Ascending aorta (tissue), 2 donors: ENCODE results near the gene DLX2. TPM values are rescaled to one million over a fixed set of nuclear protein-coding genes. Genes with fewer than 3 reads are reported as not detected.

Experiments used
- DNase-seq, 2 donors: peaks; one replicate each; pipeline ENCODE4 v3.0.0-alpha.2; 2019; ENCODE audit warnings: low spot score in 2 of 2
- H3K27ac ChIP-seq, 2 donors: fragments of 200-600 bp; sonication (generic); one replicate each; pipeline ENCODE4 v1.5.1; 2016 to 2017; ENCODE audit warnings: mild to moderate bottlenecking in 1 of 2
- H3K27me3 ChIP-seq: fragments of 200-600 bp; sonication (generic); one replicate; pipeline ENCODE4 v1.5.1; 2017
- H3K36me3 ChIP-seq, 2 donors: fragments of 200-600 bp; sonication (generic); one replicate each; pipeline ENCODE4 v1.5.1; 2016
- H3K4me1 ChIP-seq, 2 donors: fragments of 200-600 bp; sonication (generic); one replicate each; pipeline ENCODE4 v1.5.1; 2016 to 2017; ENCODE audit warnings: mild to moderate bottlenecking in 1 of 2
- H3K4me3 ChIP-seq, 2 donors: fragments of 200-600 bp; sonication (generic); one replicate each; pipeline ENCODE4 v1.5.1; 2016 to 2017; ENCODE audit warnings: mild to moderate bottlenecking in 1 of 2
- H3K9me3 ChIP-seq, 2 donors: fragments of 200-600 bp; sonication (generic); one replicate each; pipeline ENCODE4 v1.5.1; 2016
- intact Hi-C: fragments of 100-400 bp; cut with DNase I; formaldehyde crosslinking; loops from one replicate; pipeline ENCODE4 v1.15.1; 2023
- total RNA-seq: library from RNA; depleted of rRNA; stranded (reverse); fragments of >200 nt; gene quantifications from one replicate; pipeline ENCODE4 v1.1.0, GENCODE V29; 2016
- TF ChIP-seq, protein P1 (sequence below), 3 experiments: fragments of 200-600 bp in 2 of 3; fragments of 450-650 bp in 1 of 3; sonication (generic) in 2 of 3; IDR thresholded peaks; one replicate each; pipeline ENCODE4 v1.5.1; 2016 to 2019; ENCODE audit warnings: antibody characterized with exemption in 3 of 3, mild to moderate bottlenecking in 1 of 3, moderate library complexity in 1 of 3

Gene DLX2
- total RNA-seq, 1 donor from 2014 or later, result not detected

DNA sequence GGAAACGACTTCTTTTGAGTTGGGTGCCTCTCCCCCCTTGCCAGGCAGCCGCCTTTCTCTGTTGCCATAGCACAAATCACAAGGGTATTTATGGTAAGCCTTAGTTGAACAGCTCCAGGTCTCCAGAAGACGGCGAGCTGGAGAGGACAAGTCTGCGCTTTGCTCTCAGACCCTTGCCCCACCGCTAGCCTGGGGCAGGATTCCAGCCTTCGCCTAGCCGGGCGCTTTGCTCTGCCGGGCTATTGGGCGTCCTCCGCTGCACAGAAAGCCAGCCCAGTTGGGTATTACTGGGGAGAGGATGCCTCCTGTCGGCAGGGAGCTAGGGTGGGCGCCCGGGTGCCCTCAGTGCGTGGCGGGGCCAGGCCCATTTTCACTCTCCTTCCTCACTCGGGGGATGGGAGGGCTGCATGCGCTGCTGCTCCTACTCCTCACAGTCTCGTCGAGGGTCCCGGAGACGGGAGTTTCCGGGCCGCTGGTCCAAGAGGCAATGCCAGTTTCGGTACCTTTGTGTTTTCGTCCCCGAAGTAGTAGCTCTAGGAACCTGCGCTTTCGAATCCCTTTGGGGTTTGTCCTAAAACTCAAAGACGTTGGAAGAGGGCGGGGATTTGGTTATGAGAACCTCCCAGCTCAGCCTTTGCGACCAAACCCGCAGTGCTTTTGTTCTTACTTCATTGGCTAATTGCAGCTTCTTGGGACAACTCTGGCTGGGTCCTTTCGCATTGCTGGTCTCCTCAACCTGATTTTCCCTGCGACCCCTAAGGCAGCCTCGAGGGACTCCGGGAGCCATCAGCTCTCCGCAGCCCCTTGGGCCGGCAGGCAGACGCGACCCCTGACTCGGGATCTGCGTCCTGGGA lies 3.6 kb upstream of the DLX2 start:
- peak overlapping the region; percentile 39 for H3K4me3 ChIP-seq
- TF ChIP-seq, protein P1, sequence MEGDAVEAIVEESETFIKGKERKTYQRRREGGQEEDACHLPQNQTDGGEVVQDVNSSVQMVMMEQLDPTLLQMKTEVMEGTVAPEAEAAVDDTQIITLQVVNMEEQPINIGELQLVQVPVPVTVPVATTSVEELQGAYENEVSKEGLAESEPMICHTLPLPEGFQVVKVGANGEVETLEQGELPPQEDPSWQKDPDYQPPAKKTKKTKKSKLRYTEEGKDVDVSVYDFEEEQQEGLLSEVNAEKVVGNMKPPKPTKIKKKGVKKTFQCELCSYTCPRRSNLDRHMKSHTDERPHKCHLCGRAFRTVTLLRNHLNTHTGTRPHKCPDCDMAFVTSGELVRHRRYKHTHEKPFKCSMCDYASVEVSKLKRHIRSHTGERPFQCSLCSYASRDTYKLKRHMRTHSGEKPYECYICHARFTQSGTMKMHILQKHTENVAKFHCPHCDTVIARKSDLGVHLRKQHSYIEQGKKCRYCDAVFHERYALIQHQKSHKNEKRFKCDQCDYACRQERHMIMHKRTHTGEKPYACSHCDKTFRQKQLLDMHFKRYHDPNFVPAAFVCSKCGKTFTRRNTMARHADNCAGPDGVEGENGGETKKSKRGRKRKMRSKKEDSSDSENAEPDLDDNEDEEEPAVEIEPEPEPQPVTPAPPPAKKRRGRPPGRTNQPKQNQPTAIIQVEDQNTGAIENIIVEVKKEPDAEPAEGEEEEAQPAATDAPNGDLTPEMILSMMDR (IDR thresholded peaks at IDR 0.05), result peak in 2 of 3 experiments; percentile 3 to 31
- peaks cover 0 to 20% of the 10 kb centered on the region in 2 donors for H3K4me1 ChIP-seq
- intact Hi-C loops, result loop anchor here (5.0 kb wide), 1 partner anchor 294 kb away; no protein-coding TSS in a partner anchor
- DNase-seq, result no peak
- no peaks in the 10 kb centered on the region for H3K36me3 ChIP-seq
- H3K27ac ChIP-seq, result no peak overlapping the region
- no peaks in the 10 kb centered on the region for H3K9me3 ChIP-seq
- H3K27me3 ChIP-seq, result peaks cover 36% of the 10 kb centered on the region

DNA sequence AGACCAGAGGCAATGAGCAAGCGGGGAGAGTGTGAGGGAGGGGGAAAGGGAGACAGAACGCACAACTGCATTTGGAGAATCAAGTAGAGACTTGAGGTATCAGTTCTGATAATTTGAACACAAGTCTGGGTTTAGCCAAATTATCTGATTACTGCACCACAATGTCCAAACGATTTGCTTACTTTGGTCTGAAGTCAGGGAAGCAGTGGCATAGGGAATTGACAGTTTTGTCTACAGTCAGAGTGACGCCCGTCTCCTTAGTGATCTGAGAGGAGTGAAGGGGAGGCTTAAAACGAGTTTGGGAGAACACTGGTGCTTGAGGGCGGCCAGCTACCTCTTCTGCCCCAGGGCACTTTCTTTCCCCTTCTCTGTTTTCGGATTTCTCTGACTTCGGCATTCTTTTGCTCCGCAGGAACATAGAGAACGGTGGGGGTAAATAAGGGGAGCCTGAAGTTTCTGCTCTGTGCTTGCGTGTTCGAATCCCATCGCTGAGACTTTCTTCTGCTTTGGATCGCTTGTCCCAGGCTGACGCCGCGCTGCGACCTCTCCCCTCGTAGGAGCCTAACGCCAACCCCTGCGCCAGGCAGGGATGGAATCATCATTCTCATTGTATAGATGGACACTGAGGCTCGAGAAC lies 2.9 kb upstream of the DLX2 start:
- H3K4me3 ChIP-seq, result peak overlapping the region; percentile 39
- H3K27ac ChIP-seq, result no peak overlapping the region
- H3K36me3 ChIP-seq, result no peaks in the 10 kb centered on the region
- H3K9me3 ChIP-seq, result no peaks in the 10 kb centered on the region
- intact Hi-C loops, result loop anchor here (5.0 kb wide), 1 partner anchor 293 kb away; no protein-coding TSS in a partner anchor
- peaks cover 43% of the 10 kb centered on the region for H3K27me3 ChIP-seq
- H3K4me1 ChIP-seq, result peaks cover 0 to 22% of the 10 kb centered on the region in 2 donors
- TF ChIP-seq, protein P1 (IDR thresholded peaks at IDR 0.05), result no peak
- DNase-seq, result no peak

DNA sequence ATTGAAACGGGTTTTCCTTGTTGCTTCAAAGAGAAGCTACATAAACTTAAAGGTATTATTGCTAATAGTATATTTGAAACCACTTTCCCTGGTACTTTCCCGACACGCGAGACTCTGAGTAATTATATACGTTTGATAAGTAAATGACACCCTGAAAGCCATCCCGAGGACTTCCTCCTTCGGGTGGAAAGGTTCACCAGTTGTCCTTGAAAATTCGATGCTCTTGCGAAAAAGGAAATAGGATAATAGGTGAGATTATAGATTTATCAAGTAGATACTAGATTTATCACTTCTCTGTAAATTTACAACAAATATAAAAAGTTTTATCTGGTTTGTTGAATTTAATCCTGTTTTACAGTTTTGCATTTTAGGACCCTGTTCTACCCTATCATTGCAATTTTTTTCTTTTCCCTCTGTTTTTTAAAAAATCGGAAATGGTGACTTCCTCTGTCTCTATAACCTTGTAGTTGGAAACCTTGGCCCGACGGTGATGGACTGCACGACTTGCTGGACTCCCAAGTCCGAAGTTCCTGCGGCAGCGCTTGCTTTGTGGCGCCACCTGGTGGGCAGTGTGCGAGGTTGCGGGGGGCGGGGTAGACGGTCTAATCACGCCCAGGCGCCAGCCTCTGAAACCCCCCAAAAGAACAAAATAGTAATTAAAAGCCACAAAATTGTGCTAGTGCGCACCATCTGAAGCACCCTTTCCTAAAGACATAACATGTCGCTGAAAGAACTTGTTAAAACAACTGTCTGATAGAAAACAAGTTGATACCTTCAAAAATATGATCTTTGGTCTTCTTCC lies 972 bp upstream of the DLX2 start:
- Histone ChIP-seq H3K4me3 (peak overlapping the region; percentile 50 to 67), H3K27ac (no peak overlapping the region), H3K9me3 (no peaks in the 10 kb centered on the region), H3K4me1 (peaks cover 13 to 39% of the 10 kb centered on the region in 2 donors), H3K27me3 (peaks cover 55% of the 10 kb centered on the region), H3K36me3 (no peaks in the 10 kb centered on the region)
- intact Hi-C loops, result loop anchor here (2.0 kb wide), 1 partner anchor 17 kb away; no protein-coding TSS in a partner anchor
- TF ChIP-seq, protein P1 (IDR thresholded peaks at IDR 0.05), result peak; percentile 59 to 65 (median 63)
- DNase-seq, result peak in 1 of 2 donors; percentile 82

DNA sequence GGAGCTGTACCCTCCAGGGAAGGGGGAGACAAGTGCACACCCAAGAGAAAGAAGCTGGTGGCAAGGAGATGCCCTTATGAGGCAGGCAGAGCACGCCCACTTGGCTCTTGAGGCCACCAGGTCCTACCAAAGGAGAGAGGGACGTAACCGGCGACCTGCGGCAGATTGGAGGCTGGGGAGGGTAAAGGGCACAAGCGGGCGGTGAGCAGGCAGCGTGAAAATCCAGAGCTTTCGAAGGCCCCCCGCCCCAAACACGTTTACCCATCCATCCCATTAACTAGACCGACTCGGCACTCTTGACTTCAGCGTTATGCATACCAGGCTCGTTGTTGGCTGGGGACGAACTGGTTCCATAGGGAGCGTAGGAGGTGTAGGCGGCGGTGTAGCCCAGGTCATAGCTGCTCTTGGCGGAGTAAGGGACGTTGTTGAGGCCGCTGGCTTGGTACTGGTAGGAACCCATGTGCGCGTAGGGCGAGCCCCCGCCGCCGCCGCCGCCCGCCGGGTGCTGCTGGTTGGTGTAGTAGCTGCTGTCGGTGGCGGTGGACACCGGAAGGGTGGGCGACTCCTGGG lies 794 bp downstream of the DLX2 start:
- peaks cover 69% of the 10 kb centered on the region for H3K27me3 ChIP-seq
- intact Hi-C loops, result loop anchor here (2.0 kb wide), 1 partner anchor 15 kb away; no protein-coding TSS in a partner anchor
- no peak overlapping the region for H3K27ac ChIP-seq
- H3K4me1 ChIP-seq, result peaks cover 16 to 43% of the 10 kb centered on the region in 2 donors
- H3K4me3 ChIP-seq, result peak overlapping the region; percentile 50 to 67
- no peaks in the 10 kb centered on the region for H3K36me3 ChIP-seq
- TF ChIP-seq, protein P1 (IDR thresholded peaks at IDR 0.05), result no peak
- no peak for DNase-seq
- no peaks in the 10 kb centered on the region for H3K9me3 ChIP-seq
